Osteoblast (primary cell): ENCODE measurements around the gene TMEM270. TPM values are rescaled to one million over a fixed set of nuclear protein-coding genes. Genes with fewer than 3 reads are reported as not detected.
"Not testable (repeated sequence)": the region's sequence is repeated elsewhere in the genome, so short reads cannot be mapped to it uniquely, and the experiment has no call there.

Experiments
- DNase-seq: peaks from one replicate; pipeline ENCODE4 v3.0.0; 2011; ENCODE audit warnings: low spot score, mixed read lengths; ENCODE audit not compliant: insufficient read length; ENCODE audit errors: missing footprints
- H2AFZ ChIP-seq: 2 replicates; pipeline ENCODE4 v1.6.0; 2011; ENCODE audit warnings: mild to moderate bottlenecking, low read length
- H3K27ac ChIP-seq: 2 replicates; pipeline ENCODE4 v1.5.1; 2011; ENCODE audit warnings: mild to moderate bottlenecking, low read depth, low read length, moderate library complexity
- H3K27me3 ChIP-seq: 2 replicates; pipeline ENCODE4 v1.6.0; 2012; ENCODE audit warnings: mild to moderate bottlenecking, control low read depth, inconsistent platforms, low read length, moderate library complexity; ENCODE audit not compliant: insufficient read depth
- H3K36me3 ChIP-seq: 2 replicates; pipeline ENCODE4 v1.5.1; 2011; ENCODE audit warnings: mild to moderate bottlenecking, low read length, control low read depth, moderate library complexity; ENCODE audit not compliant: insufficient read depth
- H3K4me1 ChIP-seq: 2 replicates; pipeline ENCODE4 v1.5.1; 2011; ENCODE audit warnings: mild to moderate bottlenecking, low read length, control low read depth, moderate library complexity; ENCODE audit not compliant: insufficient read depth
- H3K4me2 ChIP-seq: 2 replicates; pipeline ENCODE4 v1.6.0; 2011; ENCODE audit warnings: mild to moderate bottlenecking, low read length; ENCODE audit not compliant: insufficient read depth
- H3K4me3 ChIP-seq: fragments of 200-600 bp; sonication (generic); 3 replicates; pipeline ENCODE4 v1.5.1; 2012; ENCODE audit warnings: mild to moderate bottlenecking, low read length, inconsistent platforms; ENCODE audit not compliant: insufficient read depth
- H3K79me2 ChIP-seq: 2 replicates; pipeline ENCODE4 v1.6.0; 2012; ENCODE audit warnings: mild to moderate bottlenecking, low read length, control low read depth, inconsistent platforms; ENCODE audit not compliant: insufficient read depth
- H3K9me3 ChIP-seq: 2 replicates; pipeline ENCODE4 v1.5.1; 2011; ENCODE audit warnings: low read depth, low read length, control low read depth
- H4K20me1 ChIP-seq: 2 replicates; pipeline ENCODE4 v1.6.0; 2012; ENCODE audit warnings: mild to moderate bottlenecking, low read length, control low read depth; ENCODE audit not compliant: insufficient read depth
- CTCF ChIP-seq: IDR thresholded peaks from 2 replicates; pipeline ENCODE4 v1.5.1; 2011; ENCODE audit warnings: mild to moderate bottlenecking, low read depth, low read length, moderate library complexity; ENCODE audit errors: extremely low read depth
- total RNA-seq: library from RNA; depleted of rRNA; stranded (reverse); fragments of >200 nt; gene quantifications from 2 replicates; pipeline ENCODE4 v1.2.3, GENCODE V29; 2012

Gene TMEM270
- total RNA-seq, 1 donor = not detected

GRCh38 chr7:73817121-73817520 lies 43.8 kb upstream of the TMEM270 start:
- no peak for DNase-seq
- H3K9me3 ChIP-seq = no peaks in the 10 kb centered on the region
- no peak for TF ChIP-seq CTCF
- H2AFZ ChIP-seq = no peak overlapping the region
- no peaks in the 10 kb centered on the region for H4K20me1 ChIP-seq
- H3K4me2 ChIP-seq = no peak overlapping the region
- H3K36me3 ChIP-seq = no peaks in the 10 kb centered on the region
- H3K4me3 ChIP-seq = no peak overlapping the region
- peaks cover under 1% of the 10 kb centered on the region for H3K4me1 ChIP-seq
- H3K79me2 ChIP-seq = no peaks in the 10 kb centered on the region
- H3K27me3 ChIP-seq = no peaks in the 10 kb centered on the region
- no peak overlapping the region for H3K27ac ChIP-seq

GRCh38 chr7:73820013-73820412 lies 40.9 kb upstream of the TMEM270 start:
- Histone ChIP-seq H3K4me2 (no peak overlapping the region), H4K20me1 (no peaks in the 10 kb centered on the region), H2AFZ (no peak overlapping the region), H3K27me3 (no peaks in the 10 kb centered on the region), H3K36me3 (no peaks in the 10 kb centered on the region), H3K79me2 (no peaks in the 10 kb centered on the region), H3K4me3 (no peak overlapping the region), H3K4me1 (peaks cover 13% of the 10 kb centered on the region), H3K9me3 (no peaks in the 10 kb centered on the region), H3K27ac (no peak overlapping the region)
- no peak for TF ChIP-seq CTCF
- DNase-seq = no peak

GRCh38 chr7:73821597-73822285 lies 39.2 kb upstream of the TMEM270 start:
- peak overlapping the region; percentile 56 for H2AFZ ChIP-seq
- not testable (repeated sequence) for H3K4me3 ChIP-seq, H3K79me2 ChIP-seq, H3K4me2 ChIP-seq, H3K9me3 ChIP-seq, H3K27ac ChIP-seq, H3K27me3 ChIP-seq, H3K36me3 ChIP-seq, H4K20me1 ChIP-seq
- DNase-seq = peak; percentile 37
- H3K4me1 ChIP-seq = peaks cover 13% of the 10 kb centered on the region

- Histone ChIP-seq H3K36me3 (no peaks in the 10 kb centered on the region), H3K79me2 (no peaks in the 10 kb centered on the region), H3K4me2 (peak overlapping the region; percentile 25), H3K27ac (peak overlapping the region; percentile 79), H3K4me1 (peaks cover 13% of the 10 kb centered on the region), H3K9me3 (no peaks in the 10 kb centered on the region), H4K20me1 (no peaks in the 10 kb centered on the region), H3K4me3 (peak overlapping the region; percentile 14), H3K27me3 (no peaks in the 10 kb centered on the region), H2AFZ (peak overlapping the region; percentile 51)
- DNase-seq = peak; percentile 99
- TF ChIP-seq CTCF = no peak
Measured at GRCh38 chr7:73822319-73823173, 38.4 kb upstream of the TMEM270 start.
